AG20443 (cell line): ENCODE measurements around the gene RUSC2.
"Not testable (repeated sequence)": the region's sequence is repeated elsewhere in the genome, so short reads cannot be mapped to it uniquely, and the experiment has no call there.

ENCODE experiments used
- DNase-seq: peaks from one replicate; pipeline ENCODE4 v3.0.0; 2012; ENCODE audit warnings: low spot score, mixed read lengths

The RUSC2 gene

GRCh38 chr9:35490910-35491465, 1.1 kb downstream of the RUSC2 start:
- no peak for DNase-seq

GRCh38 chr9:35493119-35493518, 3.2 kb downstream of the RUSC2 start:
- DNase-seq: not testable (repeated sequence)

GRCh38 chr9:35495984-35496383, 6.1 kb downstream of the RUSC2 start:
- no peak for DNase-seq

- not testable (repeated sequence) for DNase-seq
Observed at GRCh38 chr9:35498245-35498644, 8.3 kb downstream of the RUSC2 start.

- no peak for DNase-seq
Observed at GRCh38 chr9:35499029-35499700, 9.3 kb downstream of the RUSC2 start.

GRCh38 chr9:35499701-35500030, 9.8 kb downstream of the RUSC2 start:
- no peak for DNase-seq

GRCh38 chr9:35500130-35500748, 10.3 kb downstream of the RUSC2 start:
- no peak for DNase-seq

- DNase-seq: no peak
Observed at GRCh38 chr9:35501946-35502345, 12.0 kb downstream of the RUSC2 start.

GRCh38 chr9:35506359-35506758, 16.4 kb downstream of the RUSC2 start:
- no peak for DNase-seq

- no peak for DNase-seq
Observed at GRCh38 chr9:35508069-35508468, 18.2 kb downstream of the RUSC2 start.

GRCh38 chr9:35510383-35510753, 20.5 kb downstream of the RUSC2 start:
- DNase-seq: no peak

- peak; percentile 75 for DNase-seq
Observed at GRCh38 chr9:35510754-35511428, 21.0 kb downstream of the RUSC2 start.

GRCh38 chr9:35511453-35511852, 21.5 kb downstream of the RUSC2 start:
- no peak for DNase-seq

GRCh38 chr9:35515766-35516165, 25.9 kb downstream of the RUSC2 start:
- no peak for DNase-seq

- peak; percentile 68 for DNase-seq
Observed at GRCh38 chr9:35516479-35516878, 26.6 kb downstream of the RUSC2 start.

- no peak for DNase-seq
Observed at GRCh38 chr9:35517131-35517530, 27.2 kb downstream of the RUSC2 start.

GRCh38 chr9:35517552-35518224, 27.8 kb downstream of the RUSC2 start:
- no peak for DNase-seq

GRCh38 chr9:35518225-35518821, 28.4 kb downstream of the RUSC2 start:
- peak; percentile 83 for DNase-seq

- DNase-seq: no peak
Observed at GRCh38 chr9:35518981-35519679, 29.2 kb downstream of the RUSC2 start.

GRCh38 chr9:35519692-35520363, 29.9 kb downstream of the RUSC2 start:
- DNase-seq: no peak

GRCh38 chr9:35520364-35520710, 30.4 kb downstream of the RUSC2 start:
- no peak for DNase-seq
